ENCODE data around the gene USP11. TPM values are rescaled to one million over a fixed set of nuclear protein-coding genes. Genes with fewer than 3 reads are reported as not detected.

Gene USP11
- total RNA-seq, 1 experiment from 2014 or later: 62.0 TPM

DNA sequence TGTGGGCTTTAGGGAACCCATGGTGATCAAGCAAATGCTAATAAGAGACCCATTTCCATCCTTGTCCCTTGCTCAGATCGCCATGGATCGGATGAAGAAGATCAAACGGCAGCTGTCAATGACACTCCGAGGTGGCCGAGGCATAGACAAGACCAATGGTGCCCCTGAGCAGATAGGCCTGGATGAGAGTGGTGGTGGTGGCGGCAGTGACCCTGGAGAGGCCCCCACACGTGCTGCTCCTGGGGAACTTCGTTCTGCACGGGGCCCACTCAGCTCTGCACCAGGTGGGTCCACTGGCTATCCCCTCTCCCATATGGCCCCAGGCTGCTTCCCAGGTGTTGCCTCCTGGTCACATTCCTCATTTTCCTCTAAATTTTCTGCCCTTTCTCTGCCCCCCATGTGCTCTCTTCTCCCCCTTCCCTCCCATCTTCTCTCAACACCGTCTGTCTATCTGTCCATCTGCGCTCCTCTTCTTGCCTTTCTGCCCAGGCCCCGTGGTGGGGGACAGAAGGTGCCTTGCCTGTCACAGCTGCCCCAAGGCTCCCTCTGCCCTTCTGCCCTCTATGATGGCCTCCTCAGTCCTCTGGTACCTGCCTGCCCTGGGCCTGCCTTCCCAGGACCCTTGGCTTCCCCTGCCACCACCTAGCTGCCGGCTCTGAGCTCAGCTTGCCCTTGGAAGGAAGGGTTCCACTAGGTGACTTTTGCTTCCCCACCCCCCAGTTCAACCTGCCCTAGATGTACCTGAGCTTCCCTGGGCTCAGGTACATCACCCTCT, 9.1 kb upstream of the USP11 start:
- no peaks in the 10 kb centered on the region for H3K9me3 ChIP-seq (ENCODE audit: control insufficient read depth in 1 of 2, insufficient read depth in 1 of 2, low read depth in 1 of 2, low read length in 2 of 2)
- DNase-seq (ENCODE audit: low read depth, low spot score) (no peak), ATAC-seq (no peak)
- peaks cover 0 to 12% of the 10 kb centered on the region in 2 experiments; a peak in 3 of 4 replicates for H3K4me1 ChIP-seq (ENCODE audit: control insufficient read depth in 1 of 2, insufficient read depth in 2 of 2, low read length in 2 of 2)
- TF ChIP-seq EGR1 (IDR thresholded peaks at IDR 0.05; ENCODE audit: low read depth) (no peak), CTCF (IDR thresholded peaks at IDR 0.05 in 2 of 3, conservative IDR thresholded peaks at IDR 0.05 in 1 of 3; ENCODE audit: borderline replicate concordance in 1 of 3, insufficient read depth in 1 of 3, low read depth in 2 of 3, low read length in 2 of 3) (no peak), JUND (IDR thresholded peaks at IDR 0.05) (no peak), SIN3A (IDR thresholded peaks at IDR 0.05; ENCODE audit: low read depth) (no peak), FOSL1 (IDR thresholded peaks at IDR 0.05; ENCODE audit: low read depth) (no peak), POLR2A (IDR thresholded peaks at IDR 0.05; ENCODE audit: borderline replicate concordance, extremely low read depth, insufficient read depth, insufficient read length) (no peak), POLR2AphosphoS5 (IDR thresholded peaks at IDR 0.05; ENCODE audit: low read depth, low read length) (no peak), CBX3 (IDR thresholded peaks at IDR 0.05; ENCODE audit: low read depth) (no peak), YY1 (IDR thresholded peaks at IDR 0.05; ENCODE audit: extremely low read depth, insufficient replicate concordance, low read depth, low read length) (no peak)
- TF ChIP-seq, protein P1, sequence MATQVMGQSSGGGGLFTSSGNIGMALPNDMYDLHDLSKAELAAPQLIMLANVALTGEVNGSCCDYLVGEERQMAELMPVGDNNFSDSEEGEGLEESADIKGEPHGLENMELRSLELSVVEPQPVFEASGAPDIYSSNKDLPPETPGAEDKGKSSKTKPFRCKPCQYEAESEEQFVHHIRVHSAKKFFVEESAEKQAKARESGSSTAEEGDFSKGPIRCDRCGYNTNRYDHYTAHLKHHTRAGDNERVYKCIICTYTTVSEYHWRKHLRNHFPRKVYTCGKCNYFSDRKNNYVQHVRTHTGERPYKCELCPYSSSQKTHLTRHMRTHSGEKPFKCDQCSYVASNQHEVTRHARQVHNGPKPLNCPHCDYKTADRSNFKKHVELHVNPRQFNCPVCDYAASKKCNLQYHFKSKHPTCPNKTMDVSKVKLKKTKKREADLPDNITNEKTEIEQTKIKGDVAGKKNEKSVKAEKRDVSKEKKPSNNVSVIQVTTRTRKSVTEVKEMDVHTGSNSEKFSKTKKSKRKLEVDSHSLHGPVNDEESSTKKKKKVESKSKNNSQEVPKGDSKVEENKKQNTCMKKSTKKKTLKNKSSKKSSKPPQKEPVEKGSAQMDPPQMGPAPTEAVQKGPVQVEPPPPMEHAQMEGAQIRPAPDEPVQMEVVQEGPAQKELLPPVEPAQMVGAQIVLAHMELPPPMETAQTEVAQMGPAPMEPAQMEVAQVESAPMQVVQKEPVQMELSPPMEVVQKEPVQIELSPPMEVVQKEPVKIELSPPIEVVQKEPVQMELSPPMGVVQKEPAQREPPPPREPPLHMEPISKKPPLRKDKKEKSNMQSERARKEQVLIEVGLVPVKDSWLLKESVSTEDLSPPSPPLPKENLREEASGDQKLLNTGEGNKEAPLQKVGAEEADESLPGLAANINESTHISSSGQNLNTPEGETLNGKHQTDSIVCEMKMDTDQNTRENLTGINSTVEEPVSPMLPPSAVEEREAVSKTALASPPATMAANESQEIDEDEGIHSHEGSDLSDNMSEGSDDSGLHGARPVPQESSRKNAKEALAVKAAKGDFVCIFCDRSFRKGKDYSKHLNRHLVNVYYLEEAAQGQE (IDR thresholded peaks at IDR 0.05; ENCODE audit: low read depth): no peak
- ChIA-PET CTCF (no interaction called here), RAD21 (ENCODE audit: low non-redundant PET in 1 of 2, low total read pairs in 2 of 2, uncharacterized antibody in 2 of 2, unreplicated experiment in 2 of 2) (no interaction called here), POLR2A (no interaction called here)
- H3K9me2 ChIP-seq (ENCODE audit: insufficient read depth): no peaks in the 10 kb centered on the region
- H4K20me1 ChIP-seq (ENCODE audit: insufficient read depth): no peaks in the 10 kb centered on the region
- no peaks in the 10 kb centered on the region for H3K27me3 ChIP-seq (ENCODE audit: insufficient read depth, low read length)
- no peak overlapping the region for H2AFZ ChIP-seq (ENCODE audit: low read depth, low read length, poor library complexity, severe bottlenecking)
- H3K36me3 ChIP-seq (ENCODE audit: control insufficient read depth in 1 of 2, insufficient read depth in 2 of 2, low read length in 2 of 2): peaks cover 14 to 28% of the 10 kb centered on the region in 2 experiments
- no peak overlapping the region for H3K9ac ChIP-seq (ENCODE audit: low read length)
- intact Hi-C loops (cut with micrococcal nuclease): no loop called here
- no peak overlapping the region for H3K27ac ChIP-seq (ENCODE audit: low read depth, low read length)
- BruUV-seq (replicated peaks): no TSS peak
- peaks cover 48% of the 10 kb centered on the region for H3K79me2 ChIP-seq (ENCODE audit: insufficient read depth, low read length)
- no peak overlapping the region for H3K4me2 ChIP-seq (ENCODE audit: low read length)
- H3K4me3 ChIP-seq (replicated peaks in 1 of 2; ENCODE audit: low read depth in 1 of 2, low read length in 2 of 2): no peak overlapping the region
